G401 (cell line): Measurements from ENCODE around the gene PRKN. TPM values are rescaled to one million over a fixed set of nuclear protein-coding genes. Genes with fewer than 3 reads are reported as not detected.
"Not testable (repeated sequence)": the region's sequence is repeated elsewhere in the genome, so short reads cannot be mapped to it uniquely, and the experiment has no call there.

Experiments used
- DNase-seq: peaks from one replicate; pipeline ENCODE4 v3.0.0-alpha.2; 2015; ENCODE audit warnings: low spot score
- in situ Hi-C: cut with HindIII; loops from 2 replicates; pipeline ENCODE4 v1.10.0; 2016; ENCODE audit warnings: low sequenced_read_pairs, mixed read lengths
- total RNA-seq: library from RNA; depleted of rRNA; stranded (reverse); fragments of >200 nt; shearing (Covaris generic); gene quantifications from 2 replicates; pipeline ENCODE4 v1.2.3, GENCODE V29; 2014

Gene PRKN
- total RNA-seq, 1 experiment from 2014 or later: 1.1 TPM

- no peak for DNase-seq
These were observed 146.9 kb downstream of the PRKN start for GRCh38 chr6:162580619-162581018.

GRCh38 chr6:162576016-162576415 lies 151.6 kb downstream of the PRKN start:
- in situ Hi-C loops: no loop called here
- DNase-seq: no peak

More at GRCh38 chr6:162580619-162581018, 146.9 kb downstream of the PRKN start:
- in situ Hi-C loops: no loop called here

- in situ Hi-C loops: no loop called here
- DNase-seq: no peak
These were observed 155.3 kb downstream of the PRKN start for GRCh38 chr6:162572240-162572639.

GRCh38 chr6:162568266-162568665 lies 159.3 kb downstream of the PRKN start:
- no peak for DNase-seq
- in situ Hi-C loops: no loop called here

GRCh38 chr6:162562041-162562440 lies 165.5 kb downstream of the PRKN start:
- in situ Hi-C loops: no loop called here
- no peak for DNase-seq

- in situ Hi-C loops: no loop called here
- peak; percentile 14 for DNase-seq
These were observed 166.7 kb downstream of the PRKN start for GRCh38 chr6:162560891-162561290.

- in situ Hi-C loops: no loop called here
These were observed 173.0 kb downstream of the PRKN start for GRCh38 chr6:162554531-162554930.

GRCh38 chr6:162546905-162547304 lies 180.7 kb downstream of the PRKN start:
- no peak for DNase-seq
- in situ Hi-C loops: no loop called here

More at GRCh38 chr6:162554531-162554930, 173.0 kb downstream of the PRKN start:
- DNase-seq: no peak

GRCh38 chr6:162543221-162543620 lies 184.3 kb downstream of the PRKN start:
- in situ Hi-C loops: no loop called here
- no peak for DNase-seq

GRCh38 chr6:162541019-162541601 lies 186.5 kb downstream of the PRKN start:
- in situ Hi-C loops: no loop called here
- no peak for DNase-seq

- in situ Hi-C loops: no loop called here
- no peak for DNase-seq
These were observed 188.2 kb downstream of the PRKN start for GRCh38 chr6:162539321-162539720.

- in situ Hi-C loops: no loop called here
- no peak for DNase-seq
These were observed 188.9 kb downstream of the PRKN start for GRCh38 chr6:162538643-162539064.

GRCh38 chr6:162533009-162533400 lies 194.6 kb downstream of the PRKN start:
- no peak for DNase-seq
- in situ Hi-C loops: no loop called here

GRCh38 chr6:162532283-162533008 lies 195.1 kb downstream of the PRKN start:
- no peak for DNase-seq
- in situ Hi-C loops: no loop called here

GRCh38 chr6:162531391-162531790 lies 196.2 kb downstream of the PRKN start:
- in situ Hi-C loops, DNase-seq: not testable (repeated sequence)

- in situ Hi-C loops: no loop called here
- DNase-seq: no peak
These were observed 199.0 kb downstream of the PRKN start for GRCh38 chr6:162528538-162528937.

- no peak for DNase-seq
- in situ Hi-C loops: no loop called here
These were observed 200.6 kb downstream of the PRKN start for GRCh38 chr6:162526960-162527359.

- in situ Hi-C loops: no loop called here
- DNase-seq: no peak
These were observed 202.4 kb downstream of the PRKN start for GRCh38 chr6:162525181-162525580.

- DNase-seq: no peak
- in situ Hi-C loops: no loop called here
These were observed 214.8 kb downstream of the PRKN start for GRCh38 chr6:162512744-162513143.

- DNase-seq: no peak
- in situ Hi-C loops: no loop called here
These were observed 230.2 kb downstream of the PRKN start for GRCh38 chr6:162497389-162497788.

- no peak for DNase-seq
- in situ Hi-C loops: no loop called here
These were observed 233.6 kb downstream of the PRKN start for GRCh38 chr6:162493917-162494316.
